H1 (cell line): ENCODE measurements around the gene ELFN1. TPM values are rescaled to one million over a fixed set of nuclear protein-coding genes. Genes with fewer than 3 reads are reported as not detected.

ENCODE experiments used
- CTBP2 ChIP-seq: IDR thresholded peaks from 2 replicates; pipeline ENCODE4 v1.7.0; 2011; ENCODE audit warnings: borderline replicate concordance, mild to moderate bottlenecking, moderate library complexity, mixed read lengths, low read length; ENCODE audit not compliant: insufficient read depth, insufficient read length
- E2F6 ChIP-seq: IDR thresholded peaks from 2 replicates; pipeline ENCODE4 v1.6.1; 2012; ENCODE audit warnings: inconsistent platforms
- HDAC6 ChIP-seq: IDR thresholded peaks from one replicate; pipeline ENCODE4 v1.7.1; 2012; ENCODE audit warnings: low read depth, mild to moderate bottlenecking, inconsistent platforms, low read length, moderate library complexity
- SP2 ChIP-seq: IDR thresholded peaks from 2 replicates; pipeline ENCODE4 v1.6.1; 2012; ENCODE audit warnings: mild to moderate bottlenecking, low read length, inconsistent platforms
- YY1 ChIP-seq: IDR thresholded peaks from 2 replicates; pipeline ENCODE4 v1.6.1; 2011; ENCODE audit warnings: low read depth, mild to moderate bottlenecking, low read length
- polyA plus RNA-seq, 7 experiments: library from polyadenylated mRNA; depleted of rRNA in 3 of 7; stranded (reverse) in 5 of 7; unstranded in 2 of 7; fragments of >200 nt in 5 of 7; fragments of 200-250 nt in 2 of 7; gene quantifications; 1 replicate in 5 of 7; 2 replicates in 1 of 7; 4 replicates in 1 of 7; pipeline versions ENCODE4 v1.2.1 to v1.2.3, GENCODE V29; 2011 to 2013; ENCODE audit warnings: missing spikeins in 2 of 7, mixed read lengths in 2 of 7
- total RNA-seq: library from RNA; stranded (reverse); fragmentation: NEBNext Ultra II Directional; extraction: Animal tissue kit (Norgen Biotek cat#: 25700); gene quantifications from 2 replicates; pipeline ENCODE4 v1.2.1, GENCODE V29; 2021

ELFN1 gene
- total and polyA plus RNA-seq, 2 of the 8 experiments (the other 6 are each of a cell fraction or from before 2014, with no cell fraction given): 2.0 to 4.5 TPM

- TF ChIP-seq YY1: no peak
- TF ChIP-seq SP2: no peak
- TF ChIP-seq CTBP2: no peak
- no peak for TF ChIP-seq E2F6
- TF ChIP-seq HDAC6: no peak
These were observed 109.4 kb downstream of the ELFN1 start (continued) for GRCh38 chr7:1779445-1779844.
